8988T (cell line): Measurements from ENCODE around the gene C19orf47.

ENCODE experiments used
- DNase-seq: peaks from one replicate; pipeline ENCODE4 v3.0.0; 2011

The C19orf47 gene

GRCh38 chr19:40280608-40281221 is 67.5 kb downstream of the C19orf47 start:
- DNase-seq, result no peak

GRCh38 chr19:40279761-40280607 is 68.2 kb downstream of the C19orf47 start:
- no peak for DNase-seq

GRCh38 chr19:40279120-40279551 is 69.1 kb downstream of the C19orf47 start:
- no peak for DNase-seq

GRCh38 chr19:40278361-40279035 is 69.7 kb downstream of the C19orf47 start:
- DNase-seq, result no peak

- DNase-seq, result no peak
Measured at GRCh38 chr19:40277356-40278059, 70.7 kb downstream of the C19orf47 start.

- DNase-seq, result no peak
Measured at GRCh38 chr19:40274585-40275544, 73.3 kb downstream of the C19orf47 start.

GRCh38 chr19:40273469-40274360 is 74.5 kb downstream of the C19orf47 start:
- DNase-seq, result no peak

- DNase-seq, result no peak
Measured at GRCh38 chr19:40272261-40272660, 75.9 kb downstream of the C19orf47 start.

GRCh38 chr19:40271706-40272105 is 76.5 kb downstream of the C19orf47 start:
- DNase-seq, result no peak

- DNase-seq, result no peak
Measured at GRCh38 chr19:40270362-40271089, 77.7 kb downstream of the C19orf47 start.
